WERI-Rb-1 (cell line): ENCODE results near the gene CSDE1.

Source experiments
- DNase-seq: peaks from one replicate; pipeline ENCODE4 v3.0.0-alpha.2; 2020
- H3K27ac ChIP-seq: fragments of 250-450 bp; sonication (Bioruptor Pico); 2 replicates; pipeline ENCODE4 v1.5.1; 2020; ENCODE audit warnings: mild to moderate bottlenecking, moderate library complexity
- H3K27me3 ChIP-seq: fragments of 250-450 bp; sonication (Bioruptor Pico); 2 replicates; pipeline ENCODE4 v1.5.1; 2021; ENCODE audit warnings: mild to moderate bottlenecking, low read depth, moderate library complexity; ENCODE audit not compliant: insufficient read depth, severe bottlenecking
- H3K36me3 ChIP-seq: fragments of 250-450 bp; sonication (Bioruptor Pico); 2 replicates; pipeline ENCODE4 v1.5.1; 2020; ENCODE audit warnings: mild to moderate bottlenecking, moderate library complexity
- H3K4me3 ChIP-seq: 2 replicates; pipeline ENCODE4 v1.5.1; 2011; ENCODE audit warnings: low read depth, mild to moderate bottlenecking, control low read depth, low read length
- H3K9me3 ChIP-seq: fragments of 250-450 bp; sonication (Bioruptor Pico); 2 replicates; pipeline ENCODE4 v1.5.1; 2021; ENCODE audit warnings: mild to moderate bottlenecking, moderate library complexity; ENCODE audit not compliant: severe bottlenecking
- TF ChIP-seq, protein P1 (sequence below): IDR thresholded peaks from 2 replicates; pipeline ENCODE4 v1.5.1; 2011; ENCODE audit warnings: low read depth, mild to moderate bottlenecking, control low read depth, inconsistent platforms, low read length

The CSDE1 gene

DNA sequence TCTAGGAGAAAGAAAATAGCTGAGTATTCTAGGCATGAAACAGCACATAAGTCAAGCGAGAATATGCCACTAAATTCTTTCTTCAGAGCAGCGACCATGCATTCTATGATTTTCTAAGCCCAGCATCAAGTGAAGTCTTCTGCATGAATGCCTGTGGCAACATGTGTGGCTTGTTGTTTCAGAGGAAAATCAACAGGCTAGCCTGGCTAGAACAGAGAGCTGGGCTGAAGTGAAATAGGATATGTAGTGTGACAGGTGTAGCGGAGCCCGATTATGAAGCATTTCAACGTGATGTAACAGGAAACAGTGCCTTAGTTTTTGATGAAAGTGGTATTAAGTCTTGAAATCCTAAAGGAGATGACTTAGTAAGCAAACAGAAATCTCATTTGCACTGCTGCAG, 7.0 kb downstream of the CSDE1 start:
- no peaks in the 10 kb centered on the region for H3K9me3 ChIP-seq
- TF ChIP-seq, protein P1, sequence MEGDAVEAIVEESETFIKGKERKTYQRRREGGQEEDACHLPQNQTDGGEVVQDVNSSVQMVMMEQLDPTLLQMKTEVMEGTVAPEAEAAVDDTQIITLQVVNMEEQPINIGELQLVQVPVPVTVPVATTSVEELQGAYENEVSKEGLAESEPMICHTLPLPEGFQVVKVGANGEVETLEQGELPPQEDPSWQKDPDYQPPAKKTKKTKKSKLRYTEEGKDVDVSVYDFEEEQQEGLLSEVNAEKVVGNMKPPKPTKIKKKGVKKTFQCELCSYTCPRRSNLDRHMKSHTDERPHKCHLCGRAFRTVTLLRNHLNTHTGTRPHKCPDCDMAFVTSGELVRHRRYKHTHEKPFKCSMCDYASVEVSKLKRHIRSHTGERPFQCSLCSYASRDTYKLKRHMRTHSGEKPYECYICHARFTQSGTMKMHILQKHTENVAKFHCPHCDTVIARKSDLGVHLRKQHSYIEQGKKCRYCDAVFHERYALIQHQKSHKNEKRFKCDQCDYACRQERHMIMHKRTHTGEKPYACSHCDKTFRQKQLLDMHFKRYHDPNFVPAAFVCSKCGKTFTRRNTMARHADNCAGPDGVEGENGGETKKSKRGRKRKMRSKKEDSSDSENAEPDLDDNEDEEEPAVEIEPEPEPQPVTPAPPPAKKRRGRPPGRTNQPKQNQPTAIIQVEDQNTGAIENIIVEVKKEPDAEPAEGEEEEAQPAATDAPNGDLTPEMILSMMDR: no peak
- no peak overlapping the region for H3K27ac ChIP-seq
- no peak for DNase-seq
- H3K27me3 ChIP-seq: no peaks in the 10 kb centered on the region
- peaks cover 63% of the 10 kb centered on the region for H3K36me3 ChIP-seq
- no peak overlapping the region for H3K4me3 ChIP-seq

DNA sequence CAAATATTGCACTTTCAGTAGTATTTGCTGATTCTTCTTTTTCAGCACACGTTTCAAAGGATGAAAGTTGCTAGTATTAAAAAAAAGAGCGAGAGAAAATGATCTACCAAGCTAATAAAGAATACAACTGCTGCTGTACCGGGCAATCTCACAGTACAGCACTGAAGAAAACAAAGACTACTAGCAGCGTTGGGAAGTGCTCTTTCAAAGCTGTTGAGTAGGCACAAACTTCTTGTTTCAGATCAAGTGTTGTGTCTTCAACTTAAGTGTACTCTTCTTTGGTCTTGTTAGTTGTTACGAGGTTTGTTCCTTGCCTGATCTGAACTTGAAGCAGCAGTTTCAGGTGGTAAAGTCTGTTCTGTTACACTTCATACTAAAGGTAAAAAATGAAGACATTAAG, 7.9 kb downstream of the CSDE1 start:
- DNase-seq: no peak
- Histone ChIP-seq H3K4me3 (no peak overlapping the region), H3K27me3 (no peaks in the 10 kb centered on the region), H3K27ac (no peak overlapping the region), H3K9me3 (no peaks in the 10 kb centered on the region), H3K36me3 (peaks cover 63% of the 10 kb centered on the region)
- TF ChIP-seq, protein P1: no peak

- Histone ChIP-seq H3K27ac (no peak overlapping the region), H3K4me3 (no peak overlapping the region), H3K9me3 (no peaks in the 10 kb centered on the region), H3K27me3 (no peaks in the 10 kb centered on the region), H3K36me3 (peaks cover 89% of the 10 kb centered on the region)
- no peak for DNase-seq
- TF ChIP-seq, protein P1: no peak
Observed at GRCh38 chr1:114746450-114747121, 11.2 kb downstream of the CSDE1 start.

GRCh38 chr1:114745291-114745690, 12.5 kb downstream of the CSDE1 start:
- peaks cover 86% of the 10 kb centered on the region for H3K36me3 ChIP-seq
- TF ChIP-seq, protein P1: no peak
- H3K4me3 ChIP-seq: no peak overlapping the region
- DNase-seq: no peak
- H3K27me3 ChIP-seq: no peaks in the 10 kb centered on the region
- no peaks in the 10 kb centered on the region for H3K9me3 ChIP-seq
- no peak overlapping the region for H3K27ac ChIP-seq

DNA sequence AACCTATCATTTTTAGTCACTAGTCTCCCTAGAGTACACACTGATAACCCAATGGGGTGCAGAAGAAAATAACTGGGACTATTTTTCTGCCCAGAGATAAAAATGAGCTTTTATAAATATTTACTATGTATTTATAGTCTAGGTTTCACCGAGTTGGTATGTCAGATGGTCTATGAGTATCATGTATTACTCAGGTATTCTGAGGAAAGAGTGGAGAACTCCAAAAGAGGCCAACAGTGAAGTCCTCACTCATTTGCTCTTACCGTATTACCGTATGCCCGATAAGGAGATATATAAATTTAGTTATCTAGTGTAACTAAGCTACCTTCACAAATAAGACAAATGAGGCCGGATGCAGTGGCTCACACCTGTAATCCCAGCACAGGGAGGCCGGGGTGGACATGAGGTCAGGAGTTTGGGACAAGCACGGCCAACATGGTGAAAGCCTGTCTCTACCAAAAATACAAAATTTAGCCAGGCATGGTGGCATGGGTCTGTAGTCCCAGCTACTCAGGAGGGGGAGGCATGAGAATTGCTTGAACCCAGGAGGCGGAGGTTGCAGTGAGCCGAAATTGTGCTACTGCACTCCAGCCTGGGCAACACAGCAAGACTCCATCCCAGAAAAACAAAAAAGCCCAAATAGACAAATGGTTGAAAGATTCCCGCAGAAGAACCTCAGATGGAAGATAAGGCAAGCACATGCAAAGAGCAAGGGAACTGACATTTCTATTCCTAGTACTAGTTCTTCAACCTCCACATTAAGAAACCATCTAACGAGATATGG, 15.6 kb downstream of the CSDE1 start:
- TF ChIP-seq, protein P1: no peak
- no peak overlapping the region for H3K27ac ChIP-seq
- no peak overlapping the region for H3K4me3 ChIP-seq
- DNase-seq: no peak
- H3K36me3 ChIP-seq: peaks cover 80% of the 10 kb centered on the region
- H3K9me3 ChIP-seq: no peaks in the 10 kb centered on the region
- no peaks in the 10 kb centered on the region for H3K27me3 ChIP-seq
